D721Med (cell line): Measurements from ENCODE around the gene FMN1.

Experiments
- DNase-seq: peaks from one replicate; pipeline ENCODE4 v3.0.0; 2011; ENCODE audit warnings: low spot score; ENCODE audit not compliant: insufficient read length
- FAIRE-seq: peaks from 2 replicates; lab custom pipeline; 2011; peaks lifted over from hg19 to GRCh38; lab: Jason Lieb, UNC
- TF ChIP-seq, protein P1 (sequence below): IDR thresholded peaks from 2 replicates; pipeline ENCODE4 v1.5.1; 2012; ENCODE audit warnings: mild to moderate bottlenecking, control low read depth; ENCODE audit not compliant: insufficient read depth; ENCODE audit errors: missing control alignments

Gene FMN1

GRCh38 chr15:33136353-33136752 lies 58.2 kb downstream of the FMN1 start:
- DNase-seq (no peak), FAIRE-seq (no peak)

DNA sequence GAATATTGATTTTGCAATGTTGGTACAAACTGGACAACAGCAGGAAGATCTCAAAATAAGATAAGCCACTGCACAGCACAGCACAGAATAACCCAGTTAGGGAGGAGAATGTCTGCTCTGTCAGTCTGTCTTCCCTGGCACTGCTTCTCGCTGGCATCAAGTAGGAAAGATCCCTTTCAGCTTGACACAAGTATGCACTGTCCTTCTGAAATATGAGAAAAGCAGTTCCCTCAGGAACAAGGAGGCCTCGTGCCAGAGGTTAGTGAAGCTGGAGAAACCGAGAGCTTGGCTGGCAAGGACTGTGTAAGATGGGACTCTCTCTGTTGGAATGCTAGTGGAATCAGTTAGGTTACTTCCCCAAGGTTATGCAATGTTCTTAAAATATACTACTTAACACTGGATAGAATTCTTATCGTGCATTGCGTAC lies 59.1 kb downstream of the FMN1 start:
- TF ChIP-seq, protein P1, sequence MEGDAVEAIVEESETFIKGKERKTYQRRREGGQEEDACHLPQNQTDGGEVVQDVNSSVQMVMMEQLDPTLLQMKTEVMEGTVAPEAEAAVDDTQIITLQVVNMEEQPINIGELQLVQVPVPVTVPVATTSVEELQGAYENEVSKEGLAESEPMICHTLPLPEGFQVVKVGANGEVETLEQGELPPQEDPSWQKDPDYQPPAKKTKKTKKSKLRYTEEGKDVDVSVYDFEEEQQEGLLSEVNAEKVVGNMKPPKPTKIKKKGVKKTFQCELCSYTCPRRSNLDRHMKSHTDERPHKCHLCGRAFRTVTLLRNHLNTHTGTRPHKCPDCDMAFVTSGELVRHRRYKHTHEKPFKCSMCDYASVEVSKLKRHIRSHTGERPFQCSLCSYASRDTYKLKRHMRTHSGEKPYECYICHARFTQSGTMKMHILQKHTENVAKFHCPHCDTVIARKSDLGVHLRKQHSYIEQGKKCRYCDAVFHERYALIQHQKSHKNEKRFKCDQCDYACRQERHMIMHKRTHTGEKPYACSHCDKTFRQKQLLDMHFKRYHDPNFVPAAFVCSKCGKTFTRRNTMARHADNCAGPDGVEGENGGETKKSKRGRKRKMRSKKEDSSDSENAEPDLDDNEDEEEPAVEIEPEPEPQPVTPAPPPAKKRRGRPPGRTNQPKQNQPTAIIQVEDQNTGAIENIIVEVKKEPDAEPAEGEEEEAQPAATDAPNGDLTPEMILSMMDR, result no peak
- FAIRE-seq (no peak), DNase-seq (no peak)

More at GRCh38 chr15:33136353-33136752, 58.2 kb downstream of the FMN1 start:
- TF ChIP-seq, protein P1, result no peak

DNA sequence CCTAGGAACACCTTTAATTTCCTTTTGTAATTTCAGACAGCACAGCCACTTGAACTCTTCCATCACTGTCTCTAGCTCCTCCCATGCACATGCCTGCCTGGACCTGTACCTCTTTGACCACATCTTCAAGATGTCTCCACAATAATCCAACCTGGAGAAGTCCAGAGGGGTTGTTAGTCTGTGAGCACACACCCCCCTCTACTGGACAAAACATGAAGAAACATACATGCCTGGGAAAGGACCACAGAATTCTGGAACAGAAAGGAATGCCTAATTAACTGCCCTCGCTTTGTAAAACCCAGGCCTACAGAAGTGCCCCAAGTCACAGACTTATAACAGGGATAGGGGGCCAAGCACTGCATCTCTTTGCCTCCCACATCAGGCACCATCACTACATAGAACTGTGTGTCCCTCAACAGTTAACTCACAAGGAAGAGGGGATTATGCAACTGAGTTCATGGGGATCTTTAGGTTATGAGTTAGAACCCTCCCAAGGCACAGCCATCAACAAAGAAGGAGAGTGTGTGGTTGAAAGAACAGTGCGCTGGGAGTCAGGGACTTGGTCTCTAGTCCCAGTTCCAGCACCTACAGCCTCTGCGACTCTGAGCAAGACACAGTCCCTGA lies 61.7 kb downstream of the FMN1 start:
- FAIRE-seq (no peak), DNase-seq (no peak)
- TF ChIP-seq, protein P1, result peak; percentile 48

DNA sequence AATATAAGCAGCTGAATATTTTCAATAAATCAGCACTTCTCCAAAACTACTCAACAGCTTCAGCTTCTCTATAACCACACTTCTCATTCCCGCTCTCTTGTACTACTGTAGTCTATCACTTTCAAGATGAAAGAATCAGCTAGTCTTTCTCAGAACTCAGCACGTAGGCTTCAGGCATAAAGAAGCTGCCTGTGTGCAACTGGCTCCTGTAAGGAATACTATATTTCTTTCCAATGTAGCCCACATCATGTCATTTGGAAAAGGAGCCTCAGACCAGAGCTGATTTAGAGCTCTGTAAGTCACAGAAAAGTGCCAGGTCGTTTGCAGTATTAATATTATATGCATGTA lies 62.3 kb downstream of the FMN1 start:
- FAIRE-seq (no peak), DNase-seq (no peak)
- TF ChIP-seq, protein P1, result no peak

GRCh38 chr15:33131552-33132232 lies 62.8 kb downstream of the FMN1 start:
- no peak for FAIRE-seq
- TF ChIP-seq, protein P1, result no peak
- no peak for DNase-seq

- DNase-seq (no peak), FAIRE-seq (no peak)
- TF ChIP-seq, protein P1, result no peak
Observed at GRCh38 chr15:33126559-33127290, 67.8 kb downstream of the FMN1 start.
